Measurements from ENCODE around the gene RGS8.
"Not testable (repeated sequence)": the region's sequence is repeated elsewhere in the genome, so short reads cannot be mapped to it uniquely, and the experiment has no call there.

Gene RGS8

DNA sequence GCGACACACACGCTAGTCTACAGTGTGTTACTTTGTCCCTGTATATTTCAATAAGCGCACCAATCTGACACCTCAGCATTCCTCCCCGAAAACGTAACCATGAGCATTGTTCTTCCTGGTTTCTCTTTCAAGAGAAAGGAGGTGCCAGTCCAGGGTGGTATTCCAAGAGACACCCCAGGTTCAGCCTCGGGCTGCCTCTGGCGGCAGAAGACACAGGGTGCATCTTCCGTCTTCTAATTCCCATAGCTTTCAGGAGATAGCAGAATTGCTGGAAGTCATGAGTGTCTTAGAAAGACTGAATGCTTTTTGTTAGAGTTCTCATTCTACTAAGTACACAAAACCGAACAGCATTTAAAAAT lies 15.9 kb upstream of the RGS8 start:
- no peak for DNase-seq

DNA sequence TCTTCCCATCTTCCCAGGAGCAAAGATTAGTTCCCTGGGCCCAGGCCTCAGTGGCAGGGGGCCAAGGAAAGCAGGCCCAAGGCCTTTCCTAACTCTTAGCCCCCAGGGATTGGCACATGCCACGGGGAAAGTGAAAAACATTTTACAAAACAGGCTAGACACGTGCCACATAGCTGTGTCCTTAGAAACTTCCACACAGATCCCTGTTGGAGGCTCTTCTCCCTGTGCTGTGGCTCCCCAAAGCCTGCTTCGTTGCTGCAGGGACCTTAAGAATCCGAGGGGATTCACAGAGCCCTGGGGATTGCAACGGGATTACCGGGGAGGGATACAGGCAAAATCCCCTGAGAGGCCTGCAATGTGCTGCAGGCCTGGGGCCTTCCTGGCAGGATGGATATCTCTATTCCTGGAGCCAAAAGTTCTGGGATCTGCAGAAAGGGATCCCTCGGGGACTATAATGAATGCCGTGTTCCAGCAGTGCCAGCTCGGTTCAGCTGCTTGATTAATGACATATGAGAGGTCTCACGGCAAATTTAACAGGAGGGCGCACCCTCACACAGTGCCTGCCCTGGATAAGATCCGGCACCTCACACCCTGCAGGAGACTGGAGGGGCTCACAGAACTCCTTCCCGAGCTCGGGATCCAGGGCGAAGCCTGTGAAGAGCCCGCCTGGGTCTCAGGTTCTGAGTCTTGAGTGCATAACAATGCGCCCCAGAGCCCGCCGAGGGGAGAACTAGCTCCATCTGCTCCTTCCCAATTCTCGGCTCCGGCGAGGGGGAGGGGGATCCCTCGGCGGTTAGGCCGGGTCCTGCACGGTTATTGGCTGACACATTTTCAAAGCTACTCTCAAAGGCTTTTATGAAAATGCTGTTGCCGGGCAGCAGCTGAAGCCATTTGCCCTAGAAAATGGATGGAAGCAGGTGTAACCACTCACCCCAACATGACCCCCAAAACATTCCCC lies 15.3 kb upstream of the RGS8 start:
- DNase-seq = no peak

DNA sequence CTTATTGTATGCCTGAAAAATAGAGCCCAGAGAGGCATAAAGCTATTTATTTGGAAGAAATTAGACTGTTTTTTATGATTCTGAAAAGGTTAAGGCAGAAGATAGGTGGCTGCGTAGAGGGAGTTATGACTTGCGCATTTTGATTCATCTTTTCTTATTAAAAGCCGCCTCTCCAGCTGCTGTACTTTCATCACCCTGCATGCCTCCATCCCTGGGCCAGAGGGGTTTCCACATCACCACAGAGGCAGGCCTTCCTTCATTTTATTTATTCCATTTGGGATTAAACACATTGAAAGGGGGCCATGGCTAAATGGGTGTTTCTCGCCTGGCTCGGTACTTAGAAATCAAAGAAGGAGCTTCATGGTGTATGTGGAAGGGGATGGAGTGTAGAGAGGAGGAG lies 14.6 kb upstream of the RGS8 start:
- no peak for DNase-seq

DNA sequence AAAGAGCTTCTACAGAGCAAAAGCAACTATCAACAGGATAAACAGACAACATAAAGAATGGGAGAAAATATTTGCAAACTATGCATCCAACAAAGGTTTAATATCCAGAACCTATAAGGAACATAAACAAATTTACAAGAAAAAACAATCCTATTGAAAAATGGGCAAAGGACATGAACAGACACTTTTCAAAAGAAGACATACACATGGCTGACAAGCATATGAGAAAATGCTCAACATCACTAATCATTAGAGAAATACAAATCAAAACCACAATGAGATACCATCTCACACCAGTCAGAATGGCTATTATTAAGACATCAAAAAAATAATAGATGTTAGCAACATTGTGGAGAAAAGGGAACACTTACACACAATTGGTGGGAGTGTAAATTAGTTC lies 8.8 kb upstream of the RGS8 start:
- not testable (repeated sequence) for DNase-seq

DNA sequence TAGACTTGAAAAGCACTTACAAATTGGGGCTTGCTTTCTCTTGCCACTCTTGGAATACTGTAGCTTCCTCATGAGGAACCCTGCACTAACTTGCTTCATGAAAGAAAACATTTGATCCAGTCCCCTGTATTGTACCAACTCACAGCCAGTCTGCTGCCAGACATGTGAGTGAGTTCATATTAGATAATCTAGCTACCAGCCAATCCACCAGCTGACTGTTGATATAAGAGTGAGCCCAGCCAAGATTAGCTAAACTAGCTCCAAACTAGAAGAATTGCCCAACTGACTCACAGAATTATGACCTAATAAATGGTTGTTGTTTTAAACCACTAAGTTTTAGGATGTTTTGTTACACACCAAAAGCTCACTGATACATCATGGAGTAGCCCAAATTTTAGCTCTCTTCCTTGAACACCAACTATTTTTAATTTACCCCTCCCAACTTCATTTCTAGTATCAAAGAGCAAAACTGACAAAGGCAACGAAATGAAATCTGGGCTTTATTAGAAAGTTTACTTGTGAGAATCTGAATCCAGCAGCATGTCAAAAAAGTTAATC lies 6.6 kb upstream of the RGS8 start:
- DNase-seq = no peak

DNA sequence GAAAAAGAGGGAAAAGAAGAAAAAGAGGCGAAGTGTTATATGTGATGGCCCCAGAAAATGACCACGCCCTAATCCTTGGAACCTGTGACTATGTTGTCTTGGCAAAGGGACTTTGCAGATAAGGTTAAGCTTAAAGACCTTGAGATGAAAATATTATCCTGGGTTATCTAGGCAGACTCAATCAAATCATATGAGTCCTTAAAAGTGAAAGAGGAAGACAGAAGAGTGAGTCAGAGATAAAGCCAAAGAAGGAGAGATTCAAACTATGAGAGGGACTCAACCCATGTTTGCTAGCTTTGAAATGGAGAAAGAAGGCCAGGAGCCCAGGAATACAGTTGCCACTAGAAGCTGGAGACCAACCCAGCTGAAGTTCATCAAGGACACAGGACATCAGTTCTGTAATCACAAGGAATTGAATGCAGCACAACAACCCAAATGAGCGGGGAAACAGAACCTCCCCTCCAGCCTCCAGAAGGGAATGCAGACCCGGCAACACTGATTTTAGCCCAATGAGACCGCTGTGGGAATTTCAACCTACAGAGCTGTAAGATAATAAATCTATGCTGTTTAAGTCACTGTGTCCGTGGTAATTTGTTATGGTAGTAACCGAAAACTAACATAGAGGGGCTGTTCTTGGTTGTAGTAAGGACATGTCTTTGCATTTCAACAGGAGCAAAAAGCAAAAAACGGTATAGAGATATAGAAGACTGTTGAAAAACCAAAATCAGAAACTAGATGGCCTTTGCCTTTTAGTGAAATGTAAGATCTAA lies 4.2 kb upstream of the RGS8 start:
- DNase-seq = no peak

DNA sequence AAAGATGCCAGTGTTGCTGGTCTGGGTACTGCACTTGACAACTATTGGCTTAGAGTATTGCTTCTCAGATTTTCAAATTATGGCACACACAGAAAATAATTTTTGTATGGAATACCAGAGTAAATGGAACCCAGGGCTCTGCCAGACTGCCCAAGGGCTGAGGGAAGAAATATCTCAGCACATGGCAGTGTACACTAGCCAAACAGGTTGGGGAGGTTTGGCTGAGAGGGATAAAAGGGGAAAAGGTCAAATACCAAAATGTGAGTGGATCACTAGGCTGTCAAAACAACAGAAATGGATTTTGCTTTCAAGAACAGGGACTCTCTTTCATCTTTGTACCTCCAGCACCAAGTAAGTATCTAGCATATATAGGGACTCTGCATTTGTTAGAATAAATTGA lies 3.0 kb upstream of the RGS8 start:
- DNase-seq = no peak

DNA sequence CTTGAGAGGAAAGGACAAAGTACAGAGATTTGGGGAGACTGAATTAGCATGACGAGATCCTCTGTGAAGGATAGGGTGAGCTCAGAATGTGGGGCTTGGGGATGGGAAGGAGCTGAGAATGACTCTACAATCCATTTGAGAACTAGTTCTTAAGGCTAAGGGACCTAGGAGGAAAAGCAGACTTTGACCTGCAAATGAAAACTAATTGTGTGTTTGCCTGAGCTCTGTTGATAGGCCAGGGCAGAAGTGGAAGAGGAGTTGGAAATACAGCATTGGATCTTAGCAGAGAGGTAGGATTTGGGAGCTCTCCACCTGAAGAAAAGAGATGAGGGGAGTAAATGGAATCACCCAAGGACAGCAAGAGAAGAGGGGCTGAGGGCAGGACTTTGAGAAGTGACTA lies 2.1 kb upstream of the RGS8 start:
- DNase-seq = no peak

DNA sequence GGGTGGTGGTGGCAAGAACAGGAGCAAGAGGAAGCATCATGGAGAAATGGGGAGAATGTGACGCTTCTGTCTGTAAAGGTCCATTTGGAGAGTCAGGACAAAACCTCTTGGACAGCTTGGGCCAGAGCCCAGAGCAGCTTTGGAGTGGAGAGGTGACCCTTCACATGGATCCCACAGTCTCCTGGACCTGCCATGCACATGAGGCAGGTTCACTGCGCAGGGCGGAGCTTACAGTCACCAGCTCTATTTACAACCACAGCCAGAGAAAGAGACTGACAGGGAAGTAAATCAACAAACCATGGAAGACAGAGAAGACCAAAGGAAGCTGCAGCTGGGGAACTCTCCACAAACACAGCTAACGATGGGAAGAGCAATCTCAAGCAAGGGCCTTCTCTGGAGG lies 828 bp upstream of the RGS8 start:
- no peak for DNase-seq

DNA sequence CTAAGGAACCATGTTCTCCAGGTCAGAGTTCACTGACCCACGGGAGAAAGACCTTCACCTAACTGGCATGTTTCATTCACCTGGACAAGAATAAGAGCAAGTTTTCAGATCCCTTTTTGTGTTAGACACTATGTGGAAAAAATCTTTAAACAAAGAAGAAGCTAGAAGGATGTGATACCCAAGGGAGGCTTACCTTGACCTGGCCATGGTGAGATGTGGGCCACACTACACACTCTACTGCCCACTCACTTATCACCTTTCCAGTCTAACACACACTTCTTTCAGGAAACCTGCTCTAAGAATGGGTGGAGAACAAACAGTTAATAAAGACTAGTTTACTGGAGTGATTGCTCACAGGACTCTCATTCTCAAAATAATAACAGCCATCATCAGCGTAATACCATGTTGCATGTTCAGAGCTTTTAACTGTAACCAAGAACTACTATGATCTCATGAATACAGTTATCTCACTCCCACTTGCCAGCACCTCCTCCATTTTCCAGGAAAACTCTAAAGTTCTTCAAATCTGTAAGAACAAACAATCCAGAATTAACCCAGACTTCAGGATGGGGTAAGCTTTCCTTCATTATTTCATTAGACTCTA lies 1.4 kb downstream of the RGS8 start:
- DNase-seq = no peak

DNA sequence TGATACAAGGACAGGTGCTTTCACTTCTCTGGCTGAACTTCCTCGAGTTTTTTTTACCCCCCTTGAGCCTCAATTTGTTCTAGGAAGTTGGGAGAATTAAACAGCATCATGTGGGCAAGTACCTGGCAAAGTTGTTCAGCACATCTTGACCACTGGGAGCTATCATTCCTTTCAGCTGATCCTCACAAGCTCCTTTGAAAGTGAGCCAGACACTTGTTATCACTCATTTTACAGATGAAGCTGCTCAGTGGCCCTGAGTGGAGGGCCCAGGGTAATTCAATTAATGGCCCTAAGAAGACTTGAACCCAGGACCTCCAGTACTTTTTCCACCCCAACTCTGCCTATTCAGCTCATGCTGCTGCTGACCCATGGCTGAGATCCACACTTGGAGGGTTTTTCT lies 2.0 kb downstream of the RGS8 start:
- DNase-seq = no peak

DNA sequence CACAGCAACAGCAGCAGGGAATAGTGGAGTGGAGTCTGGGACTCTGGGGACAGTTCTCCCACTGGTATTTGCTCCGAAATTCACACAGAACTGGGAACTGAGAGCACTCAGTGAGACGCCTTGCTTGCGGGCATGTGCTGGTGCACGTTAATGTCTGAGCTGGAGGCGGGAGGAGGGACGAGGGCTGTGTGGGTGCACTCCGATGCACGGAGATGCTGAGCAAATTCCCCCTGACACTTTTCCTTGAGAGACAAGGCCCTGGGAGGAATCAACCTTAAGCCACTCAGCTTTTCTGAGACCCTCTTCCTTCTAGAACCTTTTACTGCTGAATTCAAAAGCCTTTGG lies 2.8 kb downstream of the RGS8 start:
- no peak for DNase-seq

DNA sequence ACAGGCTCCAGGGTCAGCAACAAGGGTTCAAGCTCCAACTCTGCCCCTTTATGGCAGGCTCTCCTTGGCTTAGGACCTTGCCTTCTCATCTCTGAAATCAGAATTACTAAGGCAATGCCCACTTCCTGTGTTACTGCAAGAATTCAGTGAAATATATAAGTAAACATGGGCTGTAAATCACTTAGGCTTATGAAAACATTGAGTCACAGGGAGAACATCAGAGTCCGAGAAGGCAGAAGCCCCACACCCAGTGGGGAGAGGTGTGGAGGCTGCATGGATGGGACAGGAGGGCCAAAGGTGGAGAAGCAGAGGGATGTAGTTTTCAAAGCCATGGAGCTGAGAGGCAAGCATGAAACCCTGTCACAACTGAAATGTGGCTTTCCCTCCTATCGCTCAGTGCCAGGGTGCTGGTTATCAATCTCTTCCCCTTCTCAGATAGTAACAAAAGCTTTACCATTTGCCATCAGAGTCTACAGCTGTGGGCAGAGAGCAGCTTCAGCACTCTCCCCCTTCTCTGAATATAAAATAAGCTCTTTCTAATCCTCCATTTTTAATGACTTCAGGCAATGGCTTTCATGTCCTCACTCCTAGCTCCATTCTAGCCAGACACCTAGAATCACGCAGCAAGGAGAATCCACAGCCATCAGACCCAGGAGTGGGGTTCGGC lies 3.4 kb downstream of the RGS8 start:
- DNase-seq = no peak

DNA sequence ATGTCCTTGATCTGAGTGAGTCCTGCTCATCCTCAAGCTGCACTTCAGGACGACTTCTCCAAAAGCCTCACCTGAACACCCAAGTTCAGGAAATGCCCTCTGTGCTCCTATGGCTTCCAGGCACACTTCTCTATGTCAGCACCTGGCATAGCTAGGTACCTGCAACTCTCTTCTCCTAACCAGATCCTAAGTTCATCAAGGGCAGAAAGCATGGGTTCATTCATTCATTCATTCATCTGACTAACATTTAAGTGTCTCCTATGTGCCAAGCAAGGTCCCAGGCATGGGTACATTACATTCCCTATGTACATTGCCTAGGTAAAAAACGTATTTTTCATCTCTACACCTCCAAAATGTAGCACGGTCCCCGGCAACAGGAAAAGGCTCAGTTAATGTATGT lies 4.0 kb downstream of the RGS8 start:
- DNase-seq = no peak

DNA sequence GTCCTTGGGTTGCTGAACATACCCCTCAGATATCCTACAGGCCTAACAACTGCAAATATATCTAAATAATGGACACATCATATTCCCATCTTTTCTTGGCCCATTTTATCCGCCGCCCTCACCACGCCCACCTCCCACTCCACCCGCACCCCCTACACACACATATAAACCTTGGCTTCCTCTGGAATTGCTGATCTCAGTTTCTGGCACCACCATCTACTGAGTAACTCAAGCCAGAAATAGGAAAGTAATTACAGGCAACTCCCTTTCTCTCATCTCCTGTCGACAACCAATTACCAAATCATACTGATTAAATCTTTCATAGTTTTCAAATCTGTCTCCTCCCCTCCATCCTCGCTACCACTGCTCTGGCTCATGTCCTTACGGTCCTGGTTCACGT lies 4.7 kb downstream of the RGS8 start:
- no peak for DNase-seq

DNA sequence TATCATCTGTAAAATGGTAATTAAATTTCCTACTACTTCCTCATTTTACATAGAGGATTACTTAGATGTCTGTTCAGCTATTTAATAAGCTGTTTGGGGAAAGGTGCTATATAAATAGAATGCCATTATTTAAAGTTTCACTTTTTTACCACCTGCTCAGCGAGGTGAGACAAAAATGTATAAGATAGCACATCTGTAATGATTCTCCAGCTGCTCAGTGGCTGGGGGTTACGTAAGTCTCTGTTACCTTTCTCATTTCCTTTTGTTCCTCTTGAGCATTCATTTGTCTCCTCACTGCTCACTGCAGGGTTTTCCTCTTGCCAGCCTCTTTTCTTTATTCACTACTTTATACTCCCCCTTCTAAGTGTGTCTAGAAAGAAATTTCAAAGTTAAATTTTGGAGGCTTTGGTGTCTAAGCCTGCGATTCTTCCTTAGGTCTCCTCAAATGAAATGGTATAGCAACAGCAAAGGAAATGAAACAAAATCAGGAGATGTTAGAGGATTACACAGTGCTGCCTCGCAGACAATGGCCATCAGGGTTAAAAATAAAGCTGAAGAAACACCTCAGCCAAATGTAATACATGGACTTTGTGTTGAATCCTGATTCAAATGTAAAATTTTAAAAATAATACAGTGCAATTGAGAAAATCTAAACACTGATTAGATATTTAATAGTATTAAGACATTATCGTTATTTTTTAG lies 6.8 kb downstream of the RGS8 start:
- DNase-seq = no peak

DNA sequence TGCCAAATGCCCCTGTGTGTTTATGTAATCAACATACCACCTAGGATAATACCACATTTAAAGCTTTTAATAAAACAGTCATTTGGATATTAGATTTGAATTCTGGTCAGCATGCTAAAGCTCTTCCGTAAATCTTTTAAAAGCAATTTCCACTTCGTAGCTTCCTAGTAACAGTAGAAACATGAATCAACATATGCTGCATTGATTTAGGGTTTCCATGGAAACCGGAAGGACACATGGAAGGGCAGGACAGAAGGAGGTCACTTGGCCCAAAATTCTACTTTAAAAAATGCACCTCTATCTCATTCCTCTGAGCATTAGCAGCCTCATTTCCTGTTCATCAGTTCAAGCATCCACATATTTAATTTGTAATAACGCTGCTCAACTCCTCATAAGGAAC lies 8.1 kb downstream of the RGS8 start:
- DNase-seq = no peak

DNA sequence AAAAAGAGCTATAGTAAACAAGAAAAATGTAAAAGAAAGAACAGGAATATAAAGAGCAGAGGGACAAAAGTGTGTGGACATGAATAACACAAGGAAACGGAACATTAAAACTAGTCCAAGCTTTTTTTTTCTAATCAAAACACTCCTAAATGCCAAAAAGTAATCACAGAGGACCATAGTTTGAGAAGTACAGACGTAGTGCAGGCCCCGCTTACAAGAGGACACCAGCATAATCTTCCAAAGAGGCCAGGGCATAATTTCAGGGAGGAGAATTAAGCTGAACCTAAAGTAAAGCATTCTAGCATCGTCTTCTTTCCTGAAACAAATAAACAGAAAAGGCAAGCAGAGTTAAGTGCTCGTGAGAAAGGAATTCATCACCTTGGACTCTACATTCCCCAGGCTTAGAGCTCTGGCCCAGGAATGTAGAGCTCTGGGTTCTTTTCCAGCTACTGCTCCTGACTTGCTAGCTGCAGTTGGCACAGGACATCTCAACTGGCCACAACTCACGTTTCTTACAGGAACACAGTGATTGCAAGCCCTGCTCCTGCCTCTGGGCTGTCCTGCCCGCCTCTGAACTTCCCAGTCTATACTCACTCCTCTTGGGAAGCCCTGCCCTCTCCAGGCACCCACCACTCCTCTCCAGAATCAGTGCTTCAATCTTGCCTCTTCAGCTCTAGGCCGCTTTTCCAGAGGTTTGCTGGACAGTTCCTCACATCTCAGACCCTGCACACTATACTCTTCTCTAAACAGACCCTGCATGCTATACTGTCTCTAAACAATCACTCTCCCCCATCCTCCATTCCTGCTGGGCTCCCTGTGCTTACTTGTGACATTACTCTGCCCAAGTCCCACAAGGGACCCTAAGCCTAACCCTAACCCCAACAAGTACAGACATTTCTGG lies 9.8 kb downstream of the RGS8 start:
- no peak for DNase-seq

DNA sequence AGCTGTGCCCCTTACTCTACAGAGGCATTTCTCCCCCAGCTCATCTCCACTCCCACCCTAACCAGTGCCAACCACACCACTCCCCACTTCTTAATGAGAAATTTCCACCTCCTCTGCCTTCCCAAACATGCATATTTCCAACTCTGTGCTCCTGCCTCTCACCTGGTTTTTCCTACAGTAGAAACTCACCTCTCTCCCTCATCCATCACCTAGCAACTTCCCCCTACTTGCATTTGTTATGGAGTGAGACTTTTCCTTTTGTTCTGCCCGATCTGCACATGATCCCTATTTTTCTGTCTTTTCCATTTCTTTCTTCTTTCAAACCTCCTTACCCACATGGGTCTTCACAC lies 11.9 kb downstream of the RGS8 start:
- DNase-seq = no peak

DNA sequence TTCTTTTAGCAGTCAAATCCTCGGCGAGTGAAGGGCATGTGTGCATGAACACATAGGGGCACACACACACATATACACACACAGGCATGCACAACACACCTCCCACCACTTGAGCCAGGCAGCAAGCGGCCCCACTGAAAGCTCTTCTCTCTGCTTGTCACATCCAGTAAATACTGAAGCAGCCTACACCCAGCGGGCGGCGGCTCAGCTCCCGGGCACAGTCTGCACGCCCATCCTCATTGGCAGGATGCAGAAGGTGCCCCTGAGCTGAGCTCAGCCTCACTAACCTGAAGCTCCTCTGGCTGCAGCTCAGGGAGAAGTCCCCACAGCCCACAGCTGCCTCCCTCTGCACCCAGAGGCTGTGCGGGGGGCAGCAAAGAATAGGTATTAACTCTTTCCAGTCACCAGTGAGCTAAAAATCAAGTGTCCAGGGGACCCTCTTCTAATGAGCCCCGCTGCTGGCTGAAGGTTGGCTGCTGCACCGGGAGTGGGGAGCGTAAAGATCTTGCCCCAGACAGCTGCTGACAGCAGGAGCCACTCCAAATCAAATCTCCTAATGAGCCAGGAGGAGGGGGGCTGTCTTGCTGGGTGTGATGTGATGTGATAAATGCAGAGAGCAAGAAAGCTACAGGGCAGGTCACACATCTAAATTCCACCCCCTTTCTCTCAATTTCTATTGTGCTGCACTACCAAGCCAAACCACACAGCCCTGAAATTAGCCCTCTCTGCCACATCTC lies 12.5 kb downstream of the RGS8 start:
- DNase-seq = no peak
